ENCODE results near the gene CGNL1. TPM values are rescaled to one million over a fixed set of nuclear protein-coding genes. Genes with fewer than 3 reads are reported as not detected.

Gene CGNL1
- total RNA-seq, 1 experiment from 2014 or later, result 34.6 TPM

DNA sequence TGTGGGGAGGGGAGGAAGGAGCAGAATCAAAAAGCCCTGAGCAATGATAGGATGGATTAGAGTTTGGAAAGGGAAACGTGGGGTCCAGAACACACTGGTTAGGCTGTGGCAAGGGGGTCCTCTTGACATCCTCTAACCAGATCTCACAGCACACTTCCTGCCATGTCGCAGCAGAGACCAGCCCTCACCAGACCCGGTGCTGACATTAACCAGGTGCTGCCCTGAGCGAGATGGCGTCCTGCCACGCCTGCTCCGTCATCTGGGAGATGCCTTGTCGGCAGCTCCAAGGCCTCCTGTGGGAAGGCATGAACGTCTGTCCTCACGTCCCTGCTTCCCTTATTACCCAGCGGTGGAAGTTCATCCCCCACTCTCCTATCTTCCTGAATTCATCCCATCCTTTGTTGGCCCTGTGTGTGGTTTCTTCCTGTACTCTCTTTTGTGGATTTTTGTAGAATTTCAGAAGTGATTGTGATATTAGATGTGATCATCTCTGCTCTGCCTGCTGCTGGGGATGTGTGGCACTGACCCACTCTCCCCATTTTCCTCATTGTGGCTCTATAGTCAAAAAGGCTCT, 186.0 kb downstream of the CGNL1 start:
- H3K27ac Mint-ChIP-seq, result no peak overlapping the region
- Histone ChIP-seq H3K27me3 (ENCODE audit: insufficient read depth, low read length) (no peaks in the 10 kb centered on the region), H4K91ac (ENCODE audit: insufficient read length, low read depth, low read length) (no peak overlapping the region), H3K4me2 (ENCODE audit: insufficient read depth, insufficient read length, low read length) (no peak overlapping the region), H3K27ac (ENCODE audit: insufficient read length, low read depth, low read length) (no peak overlapping the region), H3K56ac (ENCODE audit: insufficient read length, low read depth, low read length) (no peak overlapping the region), H3K79me1 (ENCODE audit: insufficient read depth, low read depth, low read length, poor library complexity, severe bottlenecking) (no peaks in the 10 kb centered on the region), H3K4me1 (ENCODE audit: insufficient read depth, low read length) (no peaks in the 10 kb centered on the region), H3K9ac (ENCODE audit: extremely low read depth, insufficient read length, low read length) (no peak overlapping the region), H3K18ac (ENCODE audit: insufficient read length, low read depth, low read length) (no peak overlapping the region), H2AFZ (ENCODE audit: low read length) (no peak overlapping the region), H3T11ph (ENCODE audit: low read length) (no peak overlapping the region), H3K14ac (ENCODE audit: insufficient read depth, low read length) (no peak overlapping the region), H3K4ac (ENCODE audit: low read depth, low read length) (no peak overlapping the region), H3K79me2 (ENCODE audit: insufficient read depth, low read length) (no peaks in the 10 kb centered on the region), H3K9me3 (ENCODE audit: control insufficient read depth, low read depth, low read length) (no peaks in the 10 kb centered on the region), H2BK120ac (ENCODE audit: low read depth, low read length, poor library complexity, severe bottlenecking) (no peak overlapping the region), H2BK20ac (ENCODE audit: low read depth, low read length, poor library complexity, severe bottlenecking) (no peak overlapping the region), H3K23ac (ENCODE audit: insufficient read length, low read depth, low read length) (no peak overlapping the region), H2AK5ac (ENCODE audit: insufficient read length, low read length) (no peak overlapping the region), H3K23me2 (ENCODE audit: insufficient read length, low read depth, low read length, poor library complexity, severe bottlenecking) (no peaks in the 10 kb centered on the region), H2BK5ac (ENCODE audit: insufficient read length, low read length) (no peak overlapping the region), H4K8ac (replicated peaks; ENCODE audit: insufficient read length, low read depth, low read length) (no peak overlapping the region), H2BK12ac (ENCODE audit: insufficient read length, low read depth, low read length) (no peak overlapping the region), H4K20me1 (ENCODE audit: control insufficient read depth, insufficient read depth, insufficient read length) (no peaks in the 10 kb centered on the region), H2BK15ac (ENCODE audit: low read depth, low read length) (no peak overlapping the region), H4K5ac (ENCODE audit: insufficient read length, low read depth, low read length) (no peak overlapping the region)
- H3K27me3 Mint-ChIP-seq (ENCODE audit: low read depth), result no peaks in the 10 kb centered on the region
- WGBS (ENCODE audit: extremely low coverage, insufficient read length, low lambda C conversion rate), result no CpG with 5 or more reads among the region's 11 CpGs
- H3K36me3 Mint-ChIP-seq (ENCODE audit: insufficient read depth in 1 of 3, low read depth in 3 of 3), result no peaks in the 10 kb centered on the region
- H3K4me1 Mint-ChIP-seq, result peaks cover 5 to 8% of the 10 kb centered on the region in 2 experiments
- peak overlapping the region in 1 of 2 experiments; percentile 22; a peak in 1 of 5 replicates for H3K4me3 Mint-ChIP-seq
- TF ChIP-seq, protein P1, sequence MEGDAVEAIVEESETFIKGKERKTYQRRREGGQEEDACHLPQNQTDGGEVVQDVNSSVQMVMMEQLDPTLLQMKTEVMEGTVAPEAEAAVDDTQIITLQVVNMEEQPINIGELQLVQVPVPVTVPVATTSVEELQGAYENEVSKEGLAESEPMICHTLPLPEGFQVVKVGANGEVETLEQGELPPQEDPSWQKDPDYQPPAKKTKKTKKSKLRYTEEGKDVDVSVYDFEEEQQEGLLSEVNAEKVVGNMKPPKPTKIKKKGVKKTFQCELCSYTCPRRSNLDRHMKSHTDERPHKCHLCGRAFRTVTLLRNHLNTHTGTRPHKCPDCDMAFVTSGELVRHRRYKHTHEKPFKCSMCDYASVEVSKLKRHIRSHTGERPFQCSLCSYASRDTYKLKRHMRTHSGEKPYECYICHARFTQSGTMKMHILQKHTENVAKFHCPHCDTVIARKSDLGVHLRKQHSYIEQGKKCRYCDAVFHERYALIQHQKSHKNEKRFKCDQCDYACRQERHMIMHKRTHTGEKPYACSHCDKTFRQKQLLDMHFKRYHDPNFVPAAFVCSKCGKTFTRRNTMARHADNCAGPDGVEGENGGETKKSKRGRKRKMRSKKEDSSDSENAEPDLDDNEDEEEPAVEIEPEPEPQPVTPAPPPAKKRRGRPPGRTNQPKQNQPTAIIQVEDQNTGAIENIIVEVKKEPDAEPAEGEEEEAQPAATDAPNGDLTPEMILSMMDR (conservative IDR thresholded peaks at IDR 0.05), result no peak
- DNase-seq, result no peak
- H3K9me3 Mint-ChIP-seq, result no peaks in the 10 kb centered on the region; a peak in 1 of 5 replicates
